HepG2 (cell line): ENCODE measurements around the gene OR2B2. TPM values are rescaled to one million over a fixed set of nuclear protein-coding genes. Genes with fewer than 3 reads are reported as not detected.
A peak's percentile ranks its signal among the peaks of the same experiment; 100 is the strongest.

Experiments used
- ATAC-seq: fragments of 200-7000 bp; cut with Tn5 transposase; 3 replicates; pipeline ENCODE4 v1.9.1; 2020; ENCODE audit warnings: mild to moderate bottlenecking, moderate library complexity
- BruUV-seq: library from RNA; stranded (reverse); fragments of 400-500 nt; replicated peaks from 2 replicates; lab custom pipeline; 2021; lab: Mats Ljungman, UMichigan
- CTCF ChIA-PET: fragments of 300-600 bp; formaldehyde crosslinking; extraction: SDS; loops from one replicate; lab custom pipeline; 2021; ENCODE audit warnings: low total read pairs, inconsistent platforms, low intra/inter-chr PET ratio; lab: Yijun Ruan, JAX
- POLR2A ChIA-PET: fragments of 350-600 bp; sonication (Branson Sonifier 250); formaldehyde crosslinking; loops from one replicate; lab custom pipeline; 2020; ENCODE audit warnings: antibody characterized with exemption, inconsistent platforms; lab: Yijun Ruan, JAX
- DNase-seq: peaks from one replicate; pipeline ENCODE4 v3.0.0-alpha.2; 2015; ENCODE audit warnings: low spot score
- FAIRE-seq: peaks from 3 replicates; lab custom pipeline; 2011; peaks lifted over from hg19 to GRCh38; lab: Jason Lieb, UNC
- H2AFZ ChIP-seq: one replicate; pipeline ENCODE4 v1.6.1; 2011; ENCODE audit warnings: low read length, inconsistent platforms
- H3K27ac ChIP-seq: fragments of 300-600 bp; 3 replicates; pipeline ENCODE4 v1.8.0; 2011; ENCODE audit warnings: mixed run types, mild to moderate bottlenecking, mixed read lengths, low read length, inconsistent platforms; ENCODE audit not compliant: insufficient read depth; ENCODE audit errors: extremely low read length
- H3K27me3 ChIP-seq, 2 experiments: fragments of 200-600 bp in 1 of 2; 2 replicates in 1 of 2; 3 replicates in 1 of 2; pipeline versions ENCODE4 v1.6.0 to v1.8.0; 2011; ENCODE audit warnings: low read length in 2 of 2, mild to moderate bottlenecking in 2 of 2, moderate library complexity in 2 of 2, inconsistent platforms in 1 of 2; ENCODE audit not compliant: insufficient read depth in 2 of 2, control insufficient read depth in 1 of 2
- H3K36me3 ChIP-seq, 2 experiments: fragments of 200-600 bp in 1 of 2; replicated peaks in 1 of 2; 2 replicates in 1 of 2; 3 replicates in 1 of 2; pipeline versions ENCODE4 v1.5.1 to v1.8.0; 2011; ENCODE audit warnings: low read length in 2 of 2, inconsistent platforms in 1 of 2; ENCODE audit not compliant: insufficient read depth in 2 of 2, control insufficient read depth in 1 of 2
- H3K4me1 ChIP-seq: 2 replicates; pipeline ENCODE4 v1.5.1; 2012; ENCODE audit warnings: low read length, inconsistent platforms; ENCODE audit not compliant: insufficient read depth
- H3K4me2 ChIP-seq: 2 replicates; pipeline ENCODE4 v1.6.0; 2011; ENCODE audit warnings: low read depth, low read length, inconsistent platforms
- H3K4me3 ChIP-seq, 3 experiments: fragments of 200-600 bp in 1 of 3; sonication (generic), shearing (Covaris generic) in 1 of 3; replicated peaks in 1 of 3; 2 replicates each; pipeline ENCODE4 v1.5.1; 2011 to 2016; ENCODE audit warnings: low read length in 3 of 3, inconsistent platforms in 2 of 3, low read depth in 2 of 3, mild to moderate bottlenecking in 2 of 3, control low read depth in 1 of 3, mixed read lengths in 1 of 3; ENCODE audit not compliant: insufficient read depth in 1 of 3
- H3K79me2 ChIP-seq: one replicate; pipeline ENCODE4 v1.6.1; 2011; ENCODE audit warnings: low read length, inconsistent platforms; ENCODE audit not compliant: insufficient read depth
- H3K9ac ChIP-seq: 2 replicates; pipeline ENCODE4 v1.6.0; 2011; ENCODE audit warnings: mild to moderate bottlenecking, low read depth, low read length, inconsistent platforms; ENCODE audit not compliant: insufficient read depth
- H3K9me3 ChIP-seq: 2 replicates; pipeline ENCODE4 v1.5.1; 2012; ENCODE audit warnings: mild to moderate bottlenecking, low read length
- H4K20me1 ChIP-seq: 2 replicates; pipeline ENCODE4 v1.6.0; 2011; ENCODE audit warnings: inconsistent platforms, mild to moderate bottlenecking, low read length, moderate library complexity; ENCODE audit not compliant: insufficient read depth
- FOXJ3 ChIP-seq: sonication (generic); formaldehyde crosslinking; IDR thresholded peaks from 2 replicates; pipeline ENCODE4 v1.4.0; 2020; ENCODE audit warnings: missing genetic modification reagents, mild to moderate bottlenecking, borderline replicate concordance
- KLF13 ChIP-seq: sonication (generic); formaldehyde crosslinking; IDR thresholded peaks from 2 replicates; pipeline ENCODE4 v1.4.0; 2020; ENCODE audit warnings: mild to moderate bottlenecking, missing genetic modification reagents
- MLLT10 ChIP-seq: sonication (generic); formaldehyde crosslinking; IDR thresholded peaks from 2 replicates; pipeline ENCODE4 v1.4.0; 2020; ENCODE audit warnings: missing genetic modification reagents
- NFYB ChIP-seq: sonication (generic); formaldehyde crosslinking; IDR thresholded peaks from 2 replicates; pipeline ENCODE4 v1.4.0; 2020; ENCODE audit warnings: missing genetic modification reagents
- ZBTB3 ChIP-seq: sonication (generic); formaldehyde crosslinking; IDR thresholded peaks from 2 replicates; pipeline ENCODE4 v1.4.0; 2020; ENCODE audit warnings: low read depth, mild to moderate bottlenecking, moderate library complexity, missing genetic modification reagents, borderline replicate concordance
- ZNF816 ChIP-seq: sonication (generic); formaldehyde crosslinking; IDR thresholded peaks from 2 replicates; pipeline ENCODE4 v1.8.0; 2022; ENCODE audit warnings: missing genetic modification reagents, mild to moderate bottlenecking, borderline replicate concordance
- ZZZ3 ChIP-seq: sonication (generic); formaldehyde crosslinking; IDR thresholded peaks from 2 replicates; pipeline ENCODE4 v1.4.0; 2020; ENCODE audit warnings: missing genetic modification reagents, mild to moderate bottlenecking, borderline replicate concordance
- WGBS: methylation state at CpG from one replicate; pipeline ENCODE4 v1.1.6; 2017; ENCODE audit warnings: low lambda C conversion rate; 5-methylcytosine and 5-hydroxymethylcytosine counted together
- in situ Hi-C: cut with HindIII; loops from 2 replicates; pipeline ENCODE4 v1.10.0; 2017; ENCODE audit warnings: low pct_unique_long_range_greater_than_20kb; ENCODE audit not compliant: extremely low pct_ligation_motif_present
- intact Hi-C: fragments of 100-400 bp; cut with micrococcal nuclease; formaldehyde crosslinking; loops from one replicate; pipeline ENCODE4 v1.10.0; 2022; ENCODE audit not compliant: unreplicated experiment
- polyA plus RNA-seq, 8 experiments: library from polyadenylated mRNA; depleted of rRNA in 3 of 8; stranded (reverse) in 7 of 8; unstranded in 1 of 8; fragments of >200 nt; fragmentation: Illumina TruSeq in 4 of 8; extraction: Trizol in 4 of 8; gene quantifications; 2 replicates each; pipeline versions ENCODE4 v1.2.1 to v1.2.3, GENCODE V29; 2011 to 2016; ENCODE audit warnings: low read depth in 4 of 8, missing spikeins in 1 of 8, mixed read lengths in 1 of 8; ENCODE audit not compliant: insufficient read depth in 1 of 8
- total RNA-seq, 5 experiments: library from RNA; depleted of rRNA; stranded (reverse); fragments of >200 nt; fragmentation: Illumina TruSeq; extraction: Trizol; gene quantifications; 2 replicates each; pipeline ENCODE4 v1.2.3, GENCODE V29; 2016; ENCODE audit warnings: low read depth in 1 of 5
- TF ChIP-seq, protein P1 (sequence below): sonication (generic); formaldehyde crosslinking; IDR thresholded peaks from 2 replicates; pipeline ENCODE4 v1.8.0; 2022; ENCODE audit warnings: missing genetic modification reagents, mild to moderate bottlenecking, borderline replicate concordance
- TF ChIP-seq, protein P2 (sequence below): sonication (generic); formaldehyde crosslinking; IDR thresholded peaks from 2 replicates; pipeline ENCODE4 v1.5.1; 2020; ENCODE audit warnings: missing genetic modification reagents, mild to moderate bottlenecking, borderline replicate concordance
- TF ChIP-seq, protein P3 (sequence below): sonication (generic); formaldehyde crosslinking; IDR thresholded peaks from 2 replicates; pipeline ENCODE4 v1.5.1; 2020; ENCODE audit warnings: mild to moderate bottlenecking, moderate library complexity, missing genetic modification reagents

The OR2B2 gene
- total and polyA plus RNA-seq, 2 of the 13 experiments (the other 11 are each of a cell fraction or from before 2014, with no cell fraction given): not detected

DNA sequence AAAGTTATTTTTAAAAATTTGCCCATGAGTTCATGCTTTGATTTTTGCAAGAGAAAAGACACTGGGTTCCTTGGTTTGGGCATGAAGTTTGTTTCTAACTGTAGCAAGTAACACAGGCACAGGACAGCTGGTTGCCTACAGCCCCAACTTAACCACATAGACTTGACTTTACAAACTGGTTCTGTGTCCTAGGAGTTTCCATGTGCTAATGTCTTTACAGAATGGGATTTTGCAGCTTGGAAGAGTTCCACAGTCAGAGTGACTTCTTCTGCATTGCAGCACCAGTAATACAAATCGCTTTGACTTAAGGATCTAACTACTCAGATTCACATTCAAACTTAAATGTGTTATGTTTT is 44.3 kb downstream of the OR2B2 start:
- H3K79me2 ChIP-seq: no peaks in the 10 kb centered on the region
- no peaks in the 10 kb centered on the region for H3K9me3 ChIP-seq
- intact Hi-C loops (loop anchor here (2.0 kb wide), 1 partner anchor 21 kb away; no protein-coding TSS in a partner anchor), in situ Hi-C loops (no loop called here)
- TF ChIP-seq ZNF816 (CRISPR knock-in tag) (0 out of 2 replicates have a peak, but pooled peaks have one; percentile 14), ZBTB3 (CRISPR knock-in tag) (no peak)
- POLR2A ChIA-PET: interaction anchor here (3.7 to 5.5 kb wide), 2 partner anchors 26 to 30 kb away, joined by 64 to 74 read pairs; a partner anchor contains a TSS
- H3K4me1 ChIP-seq: peaks cover 28% of the 10 kb centered on the region
- no peak for DNase-seq
- FAIRE-seq: peak; percentile 15
- H3K9ac ChIP-seq: no peak overlapping the region
- H3K36me3 ChIP-seq: no peaks in the 10 kb centered on the region
- 92% methylated on average over 1 of the region's 1 CpG for WGBS
- H3K27me3 ChIP-seq: peaks cover 0 to 31% of the 10 kb centered on the region in 2 experiments; a peak in 3 of 5 replicates
- no TSS peak for BruUV-seq
- no peaks in the 10 kb centered on the region for H4K20me1 ChIP-seq
- H3K4me3 ChIP-seq: peak overlapping the region in 1 of 3 experiments; percentile 65; a peak in 1 of 6 replicates
- H3K4me2 ChIP-seq: peak overlapping the region; percentile 84
- no peak overlapping the region for H2AFZ ChIP-seq
- no peak for ATAC-seq
- CTCF ChIA-PET: no interaction called here
- no peak overlapping the region for H3K27ac ChIP-seq

GRCh38 chr6:27867051-27867944 is 44.9 kb downstream of the OR2B2 start:
- no peaks in the 10 kb centered on the region for H3K79me2 ChIP-seq
- ChIA-PET CTCF (no interaction called here), POLR2A (interaction anchor here (0.8 to 5.5 kb wide), 4 partner anchors 22 to 72 kb away, joined by 3 to 74 read pairs (median 34); a partner anchor contains a TSS)
- H3K27ac ChIP-seq: peak overlapping the region; percentile 50
- peak; percentile 58 for DNase-seq
- H4K20me1 ChIP-seq: no peaks in the 10 kb centered on the region
- peaks cover 34% of the 10 kb centered on the region for H3K4me1 ChIP-seq
- WGBS: 35% methylated on average over 35 of the region's 45 CpGs
- H3K4me3 ChIP-seq: peak overlapping the region; percentile 58 to 70 (median 65)
- no peak overlapping the region for H2AFZ ChIP-seq
- peak overlapping the region; percentile 66 for H3K9ac ChIP-seq
- no peaks in the 10 kb centered on the region for H3K9me3 ChIP-seq
- H3K4me2 ChIP-seq: peak overlapping the region; percentile 84
- intact Hi-C loops (loop anchor here (2.0 kb wide), 1 partner anchor 22 kb away; no protein-coding TSS in a partner anchor), in situ Hi-C loops (no loop called here)
- peak; percentile 12 for FAIRE-seq
- H3K27me3 ChIP-seq: peaks cover 0 to 31% of the 10 kb centered on the region in 2 experiments; a peak in 3 of 5 replicates
- peak; percentile 75 for ATAC-seq
- H3K36me3 ChIP-seq: no peaks in the 10 kb centered on the region
- TSS peak; percentile 100 for BruUV-seq
- TF ChIP-seq ZZZ3 (CRISPR knock-in tag) (no peak), FOXJ3 (CRISPR knock-in tag) (0 out of 2 replicates have a peak, but pooled peaks have one; percentile 21), KLF13 (no peak), NFYB (CRISPR knock-in tag) (peak; percentile 83), MLLT10 (CRISPR knock-in tag) (no peak)
- TF ChIP-seq, protein P1, sequence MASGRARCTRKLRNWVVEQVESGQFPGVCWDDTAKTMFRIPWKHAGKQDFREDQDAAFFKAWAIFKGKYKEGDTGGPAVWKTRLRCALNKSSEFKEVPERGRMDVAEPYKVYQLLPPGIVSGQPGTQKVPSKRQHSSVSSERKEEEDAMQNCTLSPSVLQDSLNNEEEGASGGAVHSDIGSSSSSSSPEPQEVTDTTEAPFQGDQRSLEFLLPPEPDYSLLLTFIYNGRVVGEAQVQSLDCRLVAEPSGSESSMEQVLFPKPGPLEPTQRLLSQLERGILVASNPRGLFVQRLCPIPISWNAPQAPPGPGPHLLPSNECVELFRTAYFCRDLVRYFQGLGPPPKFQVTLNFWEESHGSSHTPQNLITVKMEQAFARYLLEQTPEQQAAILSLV (CRISPR knock-in tag): 0 out of 2 replicates have a peak, but pooled peaks have one; percentile 47
- TF ChIP-seq, protein P2, sequence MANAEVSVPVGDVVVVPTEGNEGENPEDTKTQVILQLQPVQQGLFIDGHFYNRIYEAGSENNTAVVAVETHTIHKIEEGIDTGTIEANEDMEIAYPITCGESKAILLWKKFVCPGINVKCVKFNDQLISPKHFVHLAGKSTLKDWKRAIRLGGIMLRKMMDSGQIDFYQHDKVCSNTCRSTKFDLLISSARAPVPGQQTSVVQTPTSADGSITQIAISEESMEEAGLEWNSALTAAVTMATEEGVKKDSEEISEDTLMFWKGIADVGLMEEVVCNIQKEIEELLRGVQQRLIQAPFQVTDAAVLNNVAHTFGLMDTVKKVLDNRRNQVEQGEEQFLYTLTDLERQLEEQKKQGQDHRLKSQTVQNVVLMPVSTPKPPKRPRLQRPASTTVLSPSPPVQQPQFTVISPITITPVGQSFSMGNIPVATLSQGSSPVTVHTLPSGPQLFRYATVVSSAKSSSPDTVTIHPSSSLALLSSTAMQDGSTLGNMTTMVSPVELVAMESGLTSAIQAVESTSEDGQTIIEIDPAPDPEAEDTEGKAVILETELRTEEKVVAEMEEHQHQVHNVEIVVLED (CRISPR knock-in tag): no peak
- TF ChIP-seq, protein P3, sequence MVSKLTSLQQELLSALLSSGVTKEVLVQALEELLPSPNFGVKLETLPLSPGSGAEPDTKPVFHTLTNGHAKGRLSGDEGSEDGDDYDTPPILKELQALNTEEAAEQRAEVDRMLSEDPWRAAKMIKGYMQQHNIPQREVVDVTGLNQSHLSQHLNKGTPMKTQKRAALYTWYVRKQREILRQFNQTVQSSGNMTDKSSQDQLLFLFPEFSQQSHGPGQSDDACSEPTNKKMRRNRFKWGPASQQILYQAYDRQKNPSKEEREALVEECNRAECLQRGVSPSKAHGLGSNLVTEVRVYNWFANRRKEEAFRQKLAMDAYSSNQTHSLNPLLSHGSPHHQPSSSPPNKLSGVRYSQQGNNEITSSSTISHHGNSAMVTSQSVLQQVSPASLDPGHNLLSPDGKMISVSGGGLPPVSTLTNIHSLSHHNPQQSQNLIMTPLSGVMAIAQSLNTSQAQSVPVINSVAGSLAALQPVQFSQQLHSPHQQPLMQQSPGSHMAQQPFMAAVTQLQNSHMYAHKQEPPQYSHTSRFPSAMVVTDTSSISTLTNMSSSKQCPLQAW (CRISPR knock-in tag): no peak
